GM21423 (cell line): Measurements from ENCODE around the gene TSPAN9.

Experiments used
- ATAC-seq: cut with Tn5 transposase; IDR thresholded peaks from one replicate; pipeline ENCODE4 v1.9.1; 2021; ENCODE audit warnings: mild to moderate bottlenecking, moderate library complexity; ENCODE audit not compliant: unreplicated experiment

TSPAN9 gene

DNA sequence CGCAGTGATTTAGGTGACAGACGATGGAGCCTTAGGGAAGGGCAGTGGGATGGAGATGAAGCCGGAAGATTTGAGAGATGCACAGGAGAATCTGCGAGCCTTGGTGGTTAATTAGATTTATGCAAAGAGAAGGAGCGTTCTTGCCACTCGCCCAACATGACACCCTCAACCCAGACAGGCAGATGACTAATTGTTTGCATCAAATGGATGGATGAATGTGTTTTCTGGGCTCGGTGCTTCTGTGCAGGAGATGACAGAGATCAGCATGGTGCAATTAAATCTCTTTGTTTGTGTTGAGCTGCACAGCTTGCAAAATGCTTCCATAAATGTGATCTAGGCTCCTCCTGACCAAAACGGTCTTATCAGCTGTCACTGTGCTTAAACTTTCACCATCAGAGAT, 211.5 kb downstream of the TSPAN9 start:
- no peak for ATAC-seq

DNA sequence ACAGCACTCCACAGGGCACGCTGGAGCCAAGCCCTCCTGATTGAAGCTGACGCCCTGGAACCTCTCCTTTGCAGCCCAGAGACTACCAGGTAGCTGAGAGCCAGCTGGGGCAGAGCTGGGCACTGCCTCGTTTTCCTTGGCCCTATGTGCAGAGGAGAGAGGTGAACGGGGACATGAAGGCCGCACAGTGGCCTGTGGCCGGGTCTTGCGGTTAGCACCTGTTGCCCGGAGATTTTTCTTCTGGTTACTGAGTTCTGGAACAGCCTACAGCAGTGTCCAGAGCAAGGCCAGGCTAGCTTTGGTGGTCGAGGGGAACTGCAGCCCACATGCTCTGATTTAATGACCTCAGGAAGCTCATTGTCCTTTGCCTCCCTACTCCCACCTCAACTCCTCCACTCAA, 212.5 kb downstream of the TSPAN9 start:
- no peak for ATAC-seq

DNA sequence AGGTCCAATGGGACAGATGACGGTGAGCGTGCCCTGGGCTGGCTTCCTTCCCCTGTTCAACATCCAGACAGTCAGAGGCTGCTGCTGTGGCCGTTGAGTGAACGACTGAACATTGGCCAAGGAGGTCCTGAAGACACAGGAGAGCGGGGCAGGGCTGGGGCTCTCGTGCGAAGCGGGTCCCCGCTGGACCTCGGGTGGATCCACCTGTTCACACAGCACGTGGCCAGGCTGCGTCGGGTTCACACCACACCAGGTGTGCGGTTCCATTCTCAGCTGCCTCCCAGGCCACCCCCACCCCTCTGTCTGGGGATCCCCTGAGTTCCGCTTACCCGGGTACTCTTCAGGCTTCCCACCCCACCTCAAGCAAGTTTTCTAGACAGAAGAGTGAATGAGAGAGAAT, 214.8 kb downstream of the TSPAN9 start:
- ATAC-seq: no peak

DNA sequence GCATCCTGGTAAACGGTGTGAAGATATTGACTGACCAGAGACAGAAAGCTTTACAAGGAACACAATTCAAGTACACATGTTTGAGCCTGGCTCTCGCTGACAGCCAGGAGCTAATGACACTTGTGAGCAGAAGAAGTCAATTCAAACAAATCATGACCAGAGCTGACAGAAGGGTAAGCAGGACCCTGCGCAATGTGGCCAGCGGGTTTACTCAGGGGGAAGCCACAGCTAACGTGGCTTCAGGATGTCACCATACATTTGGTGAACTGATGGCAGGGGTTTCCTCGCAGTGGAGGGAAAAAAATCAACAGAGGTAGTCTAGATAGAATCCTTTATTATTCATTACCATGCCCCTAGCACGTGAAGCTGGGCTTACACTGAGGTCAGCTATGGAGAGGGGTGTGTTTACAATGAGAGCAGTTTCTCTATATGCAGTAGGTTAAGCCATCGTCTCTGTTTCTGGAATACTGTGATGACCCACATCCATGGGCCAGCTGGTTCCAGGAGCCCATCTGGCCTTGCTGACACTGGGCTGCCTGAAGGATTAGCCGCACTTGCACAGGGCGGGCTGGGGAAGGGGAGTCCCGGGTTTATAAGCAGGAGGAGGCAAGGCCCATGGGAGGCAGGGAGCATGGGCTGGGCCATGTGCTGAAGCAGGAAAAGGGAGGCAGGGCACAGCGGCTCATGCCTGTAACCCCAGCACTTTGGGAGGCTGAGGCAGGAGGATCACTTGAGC, 215.7 kb downstream of the TSPAN9 start:
- ATAC-seq: no peak

DNA sequence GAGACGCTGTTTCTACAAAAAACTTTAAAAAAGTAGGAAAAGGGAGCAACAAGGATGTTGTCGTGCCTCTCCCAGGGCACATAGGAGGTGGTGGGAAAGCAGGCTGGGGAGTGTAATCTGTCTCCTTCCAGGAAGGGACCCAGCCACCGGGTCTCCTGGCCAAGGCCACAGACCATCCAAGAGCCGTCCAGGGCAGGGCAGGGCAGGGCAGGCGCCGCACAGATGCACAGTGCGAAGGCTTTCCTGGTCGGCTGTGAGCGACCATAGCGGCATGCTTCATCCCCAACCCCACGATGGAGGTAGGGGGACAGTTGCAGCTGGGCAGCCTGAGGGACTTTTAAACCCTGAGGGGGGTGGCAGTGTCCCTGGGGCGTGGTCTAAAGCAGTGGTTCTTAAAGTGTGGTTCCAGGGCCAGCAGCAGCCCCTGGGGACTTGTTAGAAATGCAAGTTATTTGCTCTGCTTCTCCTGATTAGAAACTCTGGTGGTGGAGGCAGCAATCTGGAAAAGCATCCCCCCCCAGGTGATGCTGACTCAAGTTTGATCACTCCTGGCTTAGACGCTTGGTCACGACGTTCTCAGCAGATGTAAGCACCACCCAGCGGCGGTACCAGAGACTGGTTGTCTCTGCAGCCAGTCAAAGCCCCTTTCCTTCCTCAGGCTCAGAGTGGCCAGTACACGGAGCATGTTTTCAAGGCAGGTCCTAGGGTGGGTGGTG, 216.4 kb downstream of the TSPAN9 start:
- ATAC-seq: no peak

DNA sequence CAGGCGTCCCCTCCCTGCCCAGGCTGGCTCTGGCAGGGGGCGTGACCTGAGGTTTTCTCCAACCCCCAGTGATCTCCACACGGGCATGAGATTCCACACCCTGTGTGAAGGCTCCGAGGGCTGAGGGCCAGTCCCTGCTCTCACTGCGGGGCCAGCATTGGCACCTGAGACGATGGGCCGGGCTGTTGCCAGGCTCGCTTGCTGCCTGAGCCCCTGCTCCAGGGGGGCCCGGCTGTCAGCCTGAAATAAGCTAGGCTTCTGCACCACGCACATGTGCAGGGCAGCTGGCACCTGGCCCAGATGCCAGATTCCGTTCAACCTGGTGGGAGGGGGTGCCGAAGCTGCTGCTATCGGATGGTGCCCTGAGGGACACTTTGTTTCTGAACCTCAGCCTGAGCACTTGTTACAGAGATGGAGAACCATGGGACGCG, 217.3 kb downstream of the TSPAN9 start:
- ATAC-seq: no peak

DNA sequence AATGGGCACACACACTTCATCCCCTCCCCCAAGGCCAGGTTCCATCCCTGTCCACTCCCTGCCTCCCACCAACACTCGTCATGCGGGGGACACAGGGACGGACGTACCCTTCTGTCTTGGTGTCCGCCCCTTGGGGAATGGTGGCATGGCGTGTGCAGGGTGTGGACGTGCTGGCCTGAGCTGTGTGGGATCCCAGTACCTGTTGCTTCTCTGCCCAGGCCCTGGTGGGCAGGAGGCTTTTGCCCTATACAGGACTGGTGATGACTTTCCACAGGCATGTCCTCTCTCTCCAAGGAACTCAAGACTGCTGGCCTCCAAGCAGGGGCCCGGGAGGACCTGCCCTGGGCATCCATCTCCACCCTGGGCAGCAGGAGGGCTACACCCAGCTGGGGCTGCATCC, 218.0 kb downstream of the TSPAN9 start:
- ATAC-seq: no peak

DNA sequence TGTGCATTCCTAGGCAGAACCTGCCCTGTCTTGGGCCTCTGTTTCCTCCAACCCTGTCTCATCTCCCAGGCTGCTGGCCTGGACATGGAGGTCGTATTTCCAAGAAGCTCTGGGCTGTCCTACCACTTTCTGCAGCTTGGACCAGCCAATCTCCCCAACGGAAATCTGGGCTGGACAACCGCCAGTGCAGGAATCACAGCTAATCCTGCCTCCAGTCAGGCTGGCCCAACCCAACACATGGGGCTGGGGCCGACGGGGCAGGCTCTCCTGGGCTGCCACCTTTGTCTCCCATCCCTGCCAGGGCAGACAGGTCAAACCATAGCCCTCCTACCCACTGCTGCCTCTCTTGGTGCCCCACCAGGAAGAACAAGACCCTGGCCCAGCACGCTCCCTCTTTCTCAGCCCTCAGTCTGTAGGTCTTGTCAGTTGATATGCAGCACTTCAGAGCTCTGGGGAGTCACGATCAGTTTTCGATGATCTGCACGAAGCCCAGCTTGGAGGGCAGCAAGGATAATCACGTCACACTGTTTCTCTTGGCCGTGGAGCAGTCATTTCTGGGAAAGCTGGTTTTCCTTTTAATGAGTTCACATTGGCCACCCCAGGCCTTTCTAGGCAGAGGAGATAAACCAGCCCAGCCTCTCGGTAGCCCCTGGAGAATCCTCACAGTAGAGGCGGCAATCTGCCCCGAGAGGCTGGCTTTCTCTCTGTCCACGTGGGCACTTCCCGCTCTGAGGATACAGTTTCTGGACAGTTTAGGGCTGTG, 218.6 kb downstream of the TSPAN9 start:
- no peak for ATAC-seq

DNA sequence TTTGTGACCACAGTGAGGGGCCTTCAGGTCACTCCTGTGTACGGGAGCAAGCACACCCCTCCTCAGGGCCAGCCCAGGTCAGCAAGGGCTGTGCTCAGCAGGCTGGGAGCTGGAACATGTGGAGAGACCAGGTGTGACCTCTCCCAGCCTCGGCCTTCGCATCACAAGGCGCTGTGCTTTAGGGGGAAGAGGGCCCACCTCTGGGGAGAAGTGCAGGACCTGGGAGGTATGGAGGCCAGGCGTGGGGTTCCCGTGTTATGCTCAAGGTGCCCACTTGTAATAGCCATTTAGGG, 219.2 kb downstream of the TSPAN9 start:
- ATAC-seq: no peak

DNA sequence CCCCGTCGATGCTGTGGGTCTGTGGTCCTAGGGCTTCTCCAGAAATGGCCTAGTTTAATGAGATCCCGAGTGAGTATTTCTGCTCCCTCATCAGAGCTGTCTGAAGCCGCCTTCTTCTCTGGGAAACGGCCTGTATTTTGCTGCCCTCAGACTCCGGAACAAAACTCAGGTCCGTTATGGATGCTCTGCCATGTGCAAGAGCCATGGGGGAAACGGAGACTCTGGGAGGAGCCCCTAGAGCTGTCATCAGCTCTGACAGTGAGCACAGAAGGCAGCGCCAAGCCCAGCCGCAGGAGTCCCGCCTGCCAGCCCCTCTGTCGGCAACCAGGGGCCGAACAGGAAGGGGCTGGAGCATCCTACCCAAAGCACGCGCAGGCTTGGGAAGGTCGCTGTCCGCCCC, 221.4 kb downstream of the TSPAN9 start:
- no peak for ATAC-seq

DNA sequence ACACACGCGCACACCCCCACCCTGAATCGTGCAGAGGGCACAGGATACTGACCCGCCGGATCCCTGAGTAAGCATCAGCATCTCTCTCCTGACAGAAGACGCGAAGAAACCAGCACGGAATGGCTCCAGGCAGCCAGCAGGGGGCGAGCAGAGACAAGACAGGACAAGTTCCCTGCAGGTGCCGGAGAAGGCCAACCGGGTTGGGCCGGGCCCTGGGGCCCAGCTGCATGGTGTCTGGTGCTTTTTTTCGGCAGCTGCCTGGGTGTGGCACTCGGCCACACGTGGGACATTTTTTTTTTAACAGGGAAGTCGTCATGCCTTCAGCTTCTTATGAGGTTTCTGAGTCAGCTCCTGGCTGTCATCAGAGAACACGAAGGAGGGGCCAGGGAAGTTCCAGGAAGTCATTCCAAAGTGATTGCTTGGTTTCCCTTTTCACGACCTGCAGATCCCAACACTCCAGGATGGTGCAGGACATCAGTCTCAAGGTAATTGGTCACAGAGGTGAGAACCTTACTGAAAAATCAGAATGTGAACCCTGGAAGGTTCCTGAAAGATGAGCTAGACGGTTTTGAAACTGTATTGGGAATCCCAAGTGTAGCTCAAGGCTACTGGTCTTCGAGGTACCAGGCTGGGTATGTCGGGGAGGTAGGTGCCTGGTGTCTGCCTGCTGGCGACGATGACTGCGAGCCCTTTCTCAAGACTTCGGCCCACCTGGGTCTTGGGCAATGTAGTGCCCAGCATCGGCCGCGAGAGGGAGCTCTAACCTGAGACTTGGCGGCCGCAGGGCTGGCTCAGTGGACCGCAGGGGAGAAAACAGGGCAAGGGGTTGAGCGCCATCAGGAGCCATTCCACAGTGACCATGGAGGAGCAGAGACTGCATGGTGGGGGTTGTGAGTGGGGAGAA, 223.0 kb downstream of the TSPAN9 start:
- ATAC-seq: peak; percentile 66

DNA sequence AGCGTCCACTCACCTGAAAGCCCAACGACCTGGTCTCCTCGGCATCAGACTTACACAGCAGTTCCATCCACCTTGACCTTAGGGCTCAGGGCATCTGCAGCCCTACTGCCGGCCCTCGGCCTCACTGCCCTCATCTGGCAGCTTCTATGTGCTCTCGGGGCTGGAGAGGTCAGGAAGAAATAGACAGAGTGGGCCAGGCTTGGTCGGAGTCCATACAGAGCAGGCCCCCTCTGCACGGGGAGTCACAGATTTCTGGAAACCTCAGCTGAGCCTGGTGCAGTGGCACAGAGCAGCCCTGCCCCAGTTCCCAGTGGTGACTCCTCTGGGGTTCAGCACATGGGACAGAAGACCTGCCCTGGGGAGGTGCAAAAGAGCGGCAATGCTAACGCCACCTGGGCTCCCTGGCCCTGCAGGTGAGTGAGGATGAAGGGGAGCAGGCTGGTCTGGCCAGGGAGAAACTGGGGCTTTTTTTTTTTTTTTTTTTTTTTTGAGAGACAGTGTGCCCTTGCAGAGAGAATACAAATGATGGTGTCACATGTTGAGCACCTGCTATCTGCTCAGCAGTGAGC, 223.7 kb downstream of the TSPAN9 start:
- no peak for ATAC-seq

DNA sequence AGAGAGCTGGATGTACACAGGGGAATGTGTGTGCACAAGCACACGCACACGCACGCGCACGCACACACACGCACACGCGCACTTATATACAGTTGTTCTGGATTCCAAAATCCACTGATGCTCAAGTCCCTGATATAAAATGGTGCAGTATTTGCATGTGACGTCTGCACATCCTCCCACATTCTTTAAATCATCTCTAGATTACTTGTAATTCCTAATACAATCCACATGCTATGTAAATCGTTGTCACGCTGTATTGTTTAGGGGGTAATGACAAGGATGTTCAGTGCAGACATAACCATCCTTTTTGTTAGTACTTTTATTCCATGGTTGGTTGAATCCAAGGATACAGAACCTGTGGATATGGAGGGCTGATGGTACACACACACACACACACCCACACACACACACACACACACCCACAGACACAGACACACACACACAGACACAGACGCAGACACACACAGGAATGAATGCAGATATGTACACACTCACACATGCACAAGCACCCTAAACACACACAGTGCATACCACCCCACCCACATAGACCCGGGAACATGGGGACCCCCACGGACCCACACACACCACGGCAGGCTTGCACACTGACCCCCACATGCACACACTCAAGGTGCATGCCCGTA, 225.3 kb downstream of the TSPAN9 start:
- no peak for ATAC-seq

DNA sequence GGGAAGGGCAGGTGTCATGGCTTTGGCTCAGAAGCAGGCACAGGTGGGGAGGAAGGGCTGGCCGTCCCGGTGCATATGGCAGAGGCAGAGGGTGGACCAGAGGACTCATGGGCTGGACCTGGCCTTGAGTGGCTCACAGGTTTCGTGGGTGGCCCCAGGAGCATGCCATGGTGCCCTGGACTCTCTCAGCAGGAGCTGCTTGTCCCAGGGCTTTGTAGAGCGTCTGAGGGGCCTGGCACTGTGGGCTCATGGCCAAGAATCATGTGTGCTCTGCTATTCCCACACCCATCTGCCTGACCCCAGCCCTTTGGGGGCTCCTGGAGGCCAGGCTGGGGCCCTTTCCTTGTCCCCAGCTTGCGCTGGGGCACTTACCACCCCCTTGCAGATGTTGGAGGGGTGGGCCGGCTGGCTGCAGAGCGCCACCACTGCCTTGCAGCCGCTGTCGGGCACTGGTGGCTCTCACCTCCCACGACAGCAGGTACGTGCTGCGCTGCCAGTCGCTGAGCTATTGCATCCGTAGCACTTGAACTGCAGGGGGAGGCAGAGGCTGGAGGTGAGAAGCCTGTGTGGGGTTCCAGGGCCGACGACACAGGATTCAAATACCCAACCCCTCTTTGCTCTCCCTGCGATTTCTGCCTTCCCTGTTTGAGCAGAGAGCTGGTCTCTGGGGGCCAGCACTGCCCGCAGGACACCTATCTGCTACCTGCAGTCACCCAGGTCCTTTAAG, 226.4 kb downstream of the TSPAN9 start:
- no peak for ATAC-seq

DNA sequence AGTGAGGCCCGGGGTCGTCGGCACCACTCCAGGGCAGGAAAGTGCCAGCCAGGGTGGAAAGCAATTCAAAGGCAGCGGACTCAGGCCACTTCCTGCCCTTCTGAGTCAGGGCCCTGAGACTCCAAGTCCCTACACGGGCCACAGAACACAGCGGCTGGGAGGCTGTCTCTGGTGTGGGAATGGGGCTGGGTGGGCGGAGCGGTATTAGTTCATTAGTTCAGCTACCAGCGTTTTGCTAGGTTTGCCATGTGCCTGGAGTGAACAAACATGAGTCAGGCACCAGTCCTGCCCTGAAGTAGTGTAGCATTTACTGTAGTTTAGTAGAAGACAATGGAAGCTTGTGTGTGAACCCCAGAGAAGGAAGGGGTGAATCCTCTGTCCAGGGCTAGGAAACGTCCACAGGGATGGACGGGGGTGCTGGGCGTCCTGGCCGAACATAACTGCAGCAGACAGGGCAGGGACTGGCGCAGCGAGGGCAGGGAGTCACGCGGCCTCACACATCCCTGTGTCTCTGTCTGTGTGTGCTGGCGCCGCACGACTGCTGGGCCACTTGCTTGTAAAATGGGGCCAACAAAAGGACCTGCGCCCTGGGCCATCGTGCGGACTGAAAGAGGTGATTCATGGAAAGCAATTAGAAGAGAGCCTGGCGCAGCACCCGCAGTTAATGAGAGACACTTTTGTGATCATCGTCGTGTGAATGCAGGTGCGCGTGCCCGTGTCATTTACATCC, 227.4 kb downstream of the TSPAN9 start:
- no peak for ATAC-seq

DNA sequence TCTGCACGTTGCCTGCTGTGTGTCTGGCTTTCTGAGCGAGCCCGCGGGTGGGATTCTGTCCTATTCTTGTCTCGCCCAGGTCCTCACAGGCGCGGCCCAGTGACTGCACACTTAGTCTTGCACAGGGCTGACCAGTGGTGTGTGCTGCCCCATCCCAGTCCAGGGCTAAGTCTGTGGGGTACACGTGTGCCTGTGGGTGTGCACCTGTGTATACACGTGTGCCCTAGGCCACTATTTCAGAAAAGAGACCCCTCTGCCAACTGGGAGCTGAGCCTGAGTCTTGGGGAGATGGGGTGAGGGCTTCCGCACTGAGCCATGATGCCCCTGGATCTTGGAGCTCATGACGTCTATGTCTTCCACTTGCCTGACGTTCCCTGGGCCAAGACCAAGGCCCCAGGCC, 228.3 kb downstream of the TSPAN9 start:
- ATAC-seq: no peak

DNA sequence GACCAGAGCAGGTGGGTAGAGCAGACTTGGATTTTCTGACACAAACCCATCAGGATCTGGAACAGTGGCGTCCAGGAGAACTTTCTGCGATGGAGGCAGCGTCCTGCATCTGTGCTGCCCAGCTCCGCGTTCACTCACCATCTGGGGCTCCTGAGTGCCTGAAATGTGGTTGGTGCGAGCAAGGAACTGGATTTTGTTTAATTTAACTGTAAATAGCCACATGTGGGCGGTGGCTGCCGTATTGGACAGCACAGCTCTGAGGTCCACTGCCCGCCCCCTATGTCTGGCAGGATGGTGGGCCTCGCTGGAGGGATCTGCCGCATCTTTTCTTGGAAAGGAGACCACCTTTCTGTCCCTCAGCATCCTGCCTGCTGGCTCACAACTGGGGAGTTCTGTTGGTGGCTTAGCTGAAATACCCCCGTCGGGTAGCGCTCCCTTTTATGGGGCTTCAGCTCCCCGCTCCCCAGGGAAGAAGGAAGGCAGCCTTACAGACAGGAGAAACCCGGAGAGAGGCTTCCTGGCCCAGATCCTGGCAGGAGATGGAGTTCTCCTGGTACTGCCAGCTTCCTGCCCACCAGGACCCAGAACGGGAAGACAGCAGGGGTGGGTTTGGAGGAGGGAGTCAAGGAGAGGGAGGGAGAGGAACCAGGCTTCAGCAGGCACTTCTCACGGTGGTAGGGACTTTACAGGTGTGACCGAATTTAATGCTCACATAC, 228.9 kb downstream of the TSPAN9 start:
- no peak for ATAC-seq

DNA sequence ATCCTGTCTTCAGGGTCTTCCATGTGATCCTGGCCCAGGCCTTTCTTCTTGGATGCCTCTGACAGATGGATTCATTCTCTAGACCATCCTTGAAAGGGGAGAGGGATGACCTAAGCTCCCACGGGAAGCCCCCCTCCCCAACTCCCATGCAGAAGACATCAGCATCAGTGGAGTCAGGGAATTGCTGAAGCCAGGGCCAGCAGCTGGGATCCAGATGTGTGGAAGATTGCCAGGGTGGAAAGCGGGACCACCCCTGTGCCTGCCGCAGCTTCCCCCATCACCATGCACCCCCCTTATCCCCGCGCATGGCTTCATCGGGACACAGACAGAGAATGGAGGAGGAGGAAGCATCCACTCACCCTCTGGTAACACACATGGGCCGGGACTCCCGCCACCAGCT, 230.2 kb downstream of the TSPAN9 start:
- ATAC-seq: no peak
